HUES6 (cell line): ENCODE results near the gene SPEM1.
A peak's percentile ranks its signal among the peaks of the same experiment; 100 is the strongest.

Source experiments
- H3K27ac ChIP-seq: 2 replicates; pipeline ENCODE4 v1.7.0; 2013; ENCODE audit warnings: low read depth, mild to moderate bottlenecking, low read length, inconsistent platforms
- H3K27me3 ChIP-seq: 2 replicates; pipeline ENCODE4 v1.6.1; 2013; ENCODE audit warnings: low read length; ENCODE audit not compliant: control insufficient read depth, insufficient read depth
- H3K36me3 ChIP-seq: 2 replicates; pipeline ENCODE4 v1.6.1; 2013; ENCODE audit warnings: low read length; ENCODE audit not compliant: control insufficient read depth, insufficient read depth
- H3K4me1 ChIP-seq: 2 replicates; pipeline ENCODE4 v1.6.1; 2013; ENCODE audit warnings: low read length; ENCODE audit not compliant: control insufficient read depth, insufficient read depth
- H3K4me3 ChIP-seq: 2 replicates; pipeline ENCODE4 v1.5.1; 2013; ENCODE audit warnings: low read depth, low read length
- H3K9ac ChIP-seq: one replicate; pipeline ENCODE4 v1.6.1; 2013; ENCODE audit warnings: mild to moderate bottlenecking, low read length
- H3K9me3 ChIP-seq: 2 replicates; pipeline ENCODE4 v1.6.1; 2013; ENCODE audit warnings: low read depth, low read length; ENCODE audit not compliant: control insufficient read depth, insufficient read depth

Gene SPEM1

GRCh38 chr17:7403727-7403976, 16.5 kb upstream of the SPEM1 start:
- Histone ChIP-seq H3K9ac (peak overlapping the region; percentile 46), H3K27me3 (peaks cover 2% of the 10 kb centered on the region; the same call in 1 of the 2 replicates), H3K27ac (peak overlapping the region; percentile 29; the same call in 1 of the 2 replicates), H3K36me3 (peaks cover 5% of the 10 kb centered on the region), H3K4me3 (peak overlapping the region; percentile 75), H3K4me1 (peaks cover 21% of the 10 kb centered on the region), H3K9me3 (no peaks in the 10 kb centered on the region)

GRCh38 chr17:7403977-7404736, 16.0 kb upstream of the SPEM1 start, which contains the start of gene TMEM256:
Gene TMEM256, minus strand, starts transcription at chr17:7404097. Its CDS starts 13 bp downstream, at chr17:7404084.
- Histone ChIP-seq H3K4me1 (peaks cover 21% of the 10 kb centered on the region), H3K27ac (peak within 1 kb of the TSS; percentile 50; the same call in 1 of the 2 replicates), H3K27me3 (peaks cover 4% of the 10 kb centered on the region; the same call in 1 of the 2 replicates), H3K9me3 (no peaks in the 10 kb centered on the region), H3K36me3 (peaks cover 11% of the 10 kb centered on the region), H3K4me3 (peak within 1 kb of the TSS; percentile 75), H3K9ac (peak within 1 kb of the TSS; percentile 46)

- H3K9ac ChIP-seq, result peak overlapping the region; percentile 75
- H3K9me3 ChIP-seq, result no peaks in the 10 kb centered on the region
- peaks cover 21% of the 10 kb centered on the region for H3K4me1 ChIP-seq
- peak overlapping the region; percentile 75 for H3K4me3 ChIP-seq
- peak overlapping the region; percentile 50; the same call in 1 of the 2 replicates for H3K27ac ChIP-seq
- peaks cover 4% of the 10 kb centered on the region; the same call in 1 of the 2 replicates for H3K27me3 ChIP-seq
- H3K36me3 ChIP-seq, result peaks cover 17% of the 10 kb centered on the region
These were observed 15.3 kb upstream of the SPEM1 start for GRCh38 chr17:7404737-7405349.

- H3K9ac ChIP-seq, result peak overlapping the region; percentile 75
- peaks cover 25% of the 10 kb centered on the region for H3K36me3 ChIP-seq
- H3K27ac ChIP-seq, result peak overlapping the region; percentile 50; the same call in 1 of the 2 replicates
- peaks cover 4% of the 10 kb centered on the region; the same call in 1 of the 2 replicates for H3K27me3 ChIP-seq
- no peaks in the 10 kb centered on the region for H3K9me3 ChIP-seq
- peak overlapping the region; percentile 75 for H3K4me3 ChIP-seq
- peaks cover 21% of the 10 kb centered on the region for H3K4me1 ChIP-seq
These were observed 14.5 kb upstream of the SPEM1 start for GRCh38 chr17:7405350-7406234.

GRCh38 chr17:7406235-7406825, 13.8 kb upstream of the SPEM1 start:
- Histone ChIP-seq H3K36me3 (peaks cover 29% of the 10 kb centered on the region), H3K9me3 (no peaks in the 10 kb centered on the region), H3K4me3 (peak overlapping the region; percentile 75), H3K9ac (peak overlapping the region; percentile 70), H3K27ac (no peak overlapping the region), H3K4me1 (peaks cover 21% of the 10 kb centered on the region), H3K27me3 (peaks cover 4% of the 10 kb centered on the region; the same call in 1 of the 2 replicates)

DNA sequence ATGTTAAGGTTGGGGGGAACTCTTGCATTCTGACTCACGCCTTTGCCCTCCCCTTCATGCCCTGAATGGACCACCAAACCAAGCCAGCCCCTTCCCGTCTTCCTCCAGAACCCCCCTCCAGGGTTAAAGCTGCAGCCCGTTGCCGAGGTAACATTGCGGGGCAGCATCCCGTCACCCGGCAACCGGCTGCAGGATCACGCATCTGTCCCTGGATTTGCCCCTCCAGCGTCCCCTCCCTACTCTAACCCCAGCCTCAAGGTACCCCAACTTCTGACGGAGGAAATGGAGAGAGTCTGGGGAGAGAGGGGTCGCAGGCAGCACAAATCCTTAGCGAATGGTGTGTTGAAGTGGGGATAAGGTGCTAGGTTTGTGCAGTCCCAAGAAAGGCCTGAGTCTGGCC, 13.0 kb upstream of the SPEM1 start:
- Histone ChIP-seq H3K9ac (no peak overlapping the region), H3K9me3 (no peaks in the 10 kb centered on the region), H3K36me3 (peaks cover 27% of the 10 kb centered on the region), H3K4me3 (no peak overlapping the region), H3K4me1 (peaks cover 21% of the 10 kb centered on the region), H3K27ac (no peak overlapping the region), H3K27me3 (peaks cover 4% of the 10 kb centered on the region; the same call in 1 of the 2 replicates)

DNA sequence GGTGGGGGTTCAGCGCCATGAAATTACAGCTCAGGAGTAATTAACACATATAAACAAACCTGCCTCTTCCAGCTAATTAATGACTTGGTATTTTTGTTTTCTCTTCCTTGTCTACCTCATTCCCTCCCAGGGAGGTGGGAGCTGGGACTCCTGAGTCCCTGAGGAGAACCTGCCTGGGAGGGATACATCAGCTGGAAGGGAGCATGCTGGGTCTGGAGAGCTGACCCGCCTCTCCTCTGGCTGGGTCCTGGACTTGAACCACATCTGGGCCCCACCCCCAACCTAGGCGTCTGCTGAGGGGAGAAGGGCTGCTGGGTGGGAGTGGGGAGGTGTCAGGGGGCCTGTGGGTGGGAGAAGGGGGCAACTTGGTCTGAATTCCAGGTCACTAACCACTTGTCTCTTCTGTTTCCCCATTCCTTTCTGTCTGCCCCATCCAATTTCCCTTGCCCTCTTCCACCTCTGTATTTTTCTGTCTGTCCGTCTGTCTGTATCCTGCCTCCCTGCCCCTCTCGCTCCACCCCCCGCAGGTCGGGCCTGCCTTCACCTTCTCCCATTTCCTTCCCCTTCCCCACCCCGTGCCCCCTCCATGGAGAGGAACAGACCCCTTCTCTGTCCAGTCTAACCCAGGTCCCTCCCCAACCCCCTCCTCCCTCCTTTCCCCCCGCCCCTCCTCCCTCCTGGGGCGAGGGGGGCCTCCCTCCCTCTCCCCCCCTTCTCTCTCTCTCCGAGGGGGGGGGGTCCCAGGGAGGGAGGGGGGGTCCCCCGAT, 12.5 kb upstream of the SPEM1 start, which contains the start of gene NLGN2:
TSS of gene NLGN2 (plus strand) at position 361 of the 767 bp plus-strand sequence. CDS start 411 bp downstream, outside the sequence.
- no peaks in the 10 kb centered on the region for H3K9me3 ChIP-seq
- peaks cover 4% of the 10 kb centered on the region; the same call in 1 of the 2 replicates for H3K27me3 ChIP-seq
- no peak within 1 kb of the TSS for H3K27ac ChIP-seq
- peak within 1 kb of the TSS; percentile 48 for H3K4me3 ChIP-seq
- peaks cover 27% of the 10 kb centered on the region for H3K36me3 ChIP-seq
- H3K9ac ChIP-seq, result peak within 1 kb of the TSS; percentile 51
- peaks cover 21% of the 10 kb centered on the region for H3K4me1 ChIP-seq

DNA sequence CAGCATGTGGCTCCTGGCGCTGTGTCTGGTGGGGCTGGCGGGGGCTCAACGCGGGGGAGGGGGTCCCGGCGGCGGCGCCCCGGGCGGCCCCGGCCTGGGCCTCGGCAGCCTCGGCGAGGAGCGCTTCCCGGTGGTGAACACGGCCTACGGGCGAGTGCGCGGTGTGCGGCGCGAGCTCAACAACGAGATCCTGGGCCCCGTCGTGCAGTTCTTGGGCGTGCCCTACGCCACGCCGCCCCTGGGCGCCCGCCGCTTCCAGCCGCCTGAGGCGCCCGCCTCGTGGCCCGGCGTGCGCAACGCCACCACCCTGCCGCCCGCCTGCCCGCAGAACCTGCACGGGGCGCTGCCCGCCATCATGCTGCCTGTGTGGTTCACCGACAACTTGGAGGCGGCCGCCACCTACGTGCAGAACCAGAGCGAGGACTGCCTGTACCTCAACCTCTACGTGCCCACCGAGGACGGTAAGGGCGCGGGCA, 11.8 kb upstream of the SPEM1 start:
- Histone ChIP-seq H3K27me3 (peaks cover 4% of the 10 kb centered on the region; the same call in 1 of the 2 replicates), H3K4me3 (peak overlapping the region; percentile 48), H3K4me1 (peaks cover 22% of the 10 kb centered on the region), H3K27ac (no peak overlapping the region), H3K36me3 (peaks cover 32% of the 10 kb centered on the region), H3K9me3 (no peaks in the 10 kb centered on the region), H3K9ac (peak overlapping the region; percentile 51)

DNA sequence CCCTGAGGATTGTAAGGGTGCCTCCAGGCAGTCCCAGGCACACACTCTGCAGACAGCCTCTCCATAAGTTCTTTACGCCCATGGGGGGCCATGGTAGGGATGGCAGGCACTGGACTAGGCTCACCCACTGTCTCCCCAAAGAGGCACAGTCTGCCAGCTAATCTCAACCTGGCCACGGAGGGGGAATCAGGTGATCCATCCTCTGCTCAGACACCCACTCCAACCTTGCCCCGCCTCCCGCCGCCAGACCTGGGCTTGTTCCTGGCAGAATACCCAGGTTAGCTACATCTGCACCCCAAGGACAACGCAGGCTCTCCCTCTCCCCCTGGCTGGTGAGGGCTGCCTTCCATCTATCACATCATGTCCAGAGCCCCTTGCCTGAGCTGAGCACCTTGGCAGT, 11.3 kb upstream of the SPEM1 start:
- Histone ChIP-seq H3K4me1 (peaks cover 22% of the 10 kb centered on the region), H3K4me3 (peak overlapping the region; percentile 48), H3K9ac (peak overlapping the region; percentile 51), H3K9me3 (no peaks in the 10 kb centered on the region), H3K27me3 (peaks cover 4% of the 10 kb centered on the region; the same call in 1 of the 2 replicates), H3K36me3 (peaks cover 32% of the 10 kb centered on the region), H3K27ac (no peak overlapping the region)
